ENCODE data around the gene NHLH2. TPM values are rescaled to one million over a fixed set of nuclear protein-coding genes. Genes with fewer than 3 reads are reported as not detected.

The NHLH2 gene
- polyA plus RNA-seq, 2 of the 4 experiments (the other 2 are of a cell fraction), result not detected

GRCh38 chr1:115796897-115797296 is 44.0 kb downstream of the NHLH2 start (continued):
- no peak for TF ChIP-seq REST (IDR thresholded peaks at IDR 0.05)
- no peak for TF ChIP-seq JUN (IDR thresholded peaks at IDR 0.05)
- no peak for TF ChIP-seq PHF8 (IDR thresholded peaks at IDR 0.05; ENCODE audit: borderline replicate concordance, low read depth)
- no peak for TF ChIP-seq ZFP36 (IDR thresholded peaks at IDR 0.05; ENCODE audit: borderline replicate concordance, partially characterized antibody)
- TF ChIP-seq HOXA7 (CRISPR knock-in tag; IDR thresholded peaks at IDR 0.05), result no peak
- TF ChIP-seq SREBF2 (IDR thresholded peaks at IDR 0.05), result no peak

- TF ChIP-seq ELK1 (IDR thresholded peaks at IDR 0.05; ENCODE audit: low read depth, low read length) (no peak), TFCP2L1 (CRISPR knock-in tag; IDR thresholded peaks at IDR 0.05) (no peak), CEBPB (IDR thresholded peaks at IDR 0.05) (no peak), RFX5 (IDR thresholded peaks at IDR 0.05) (no peak), SMC3 (IDR thresholded peaks at IDR 0.05) (no peak), PBX3 (IDR thresholded peaks at IDR 0.05) (no peak), SREBF2 (IDR thresholded peaks at IDR 0.05) (no peak), HOXB5 (CRISPR knock-in tag; IDR thresholded peaks at IDR 0.05) (no peak), MAFK (IDR thresholded peaks at IDR 0.05; ENCODE audit: partially characterized antibody) (no peak), JUNB (IDR thresholded peaks at IDR 0.05) (no peak), MAX (IDR thresholded peaks at IDR 0.05) (no peak), KDM1A (IDR thresholded peaks at IDR 0.05; ENCODE audit: low read depth) (no peak)
- Histone ChIP-seq H3K9me3 (no peaks in the 10 kb centered on the region), H3K4me3 (no peak overlapping the region), H3K27ac (no peak overlapping the region), H3K4me1 (no peaks in the 10 kb centered on the region), H3K4me2 (no peak overlapping the region)
- WGBS (ENCODE audit: missing lambda C conversion rate), result 49% methylated on average over 6 of the region's 6 CpGs
- ChIA-PET CTCF (interaction anchor here (1.1 kb wide), 1 partner anchor 224 kb away, joined by 4 read pairs; no protein-coding TSS in a partner anchor), POLR2A (no interaction called here)
- DNase-seq (ENCODE audit: low read depth in 1 of 2, low spot score in 1 of 2) (no peak), FAIRE-seq (no peak), ATAC-seq (no peak)
These were observed 44.9 kb downstream of the NHLH2 start for GRCh38 chr1:115796036-115796435.

GRCh38 chr1:115794976-115795639 is 45.8 kb downstream of the NHLH2 start:
- CTCF ChIA-PET, result no interaction called here
- Histone ChIP-seq H3K4me1 (no peaks in the 10 kb centered on the region), H3K9me3 (no peaks in the 10 kb centered on the region), H3K27ac (no peak overlapping the region), H3K4me2 (no peak overlapping the region), H3K4me3 (no peak overlapping the region)
- FAIRE-seq (no peak), DNase-seq (ENCODE audit: low read depth in 1 of 2, low spot score in 1 of 2) (no peak), ATAC-seq (no peak)
- WGBS (ENCODE audit: missing lambda C conversion rate), result 22% methylated on average over 4 of the region's 4 CpGs
- POLR2A ChIA-PET, result no interaction called here
- TF ChIP-seq TP53 (CRISPR knock-in tag; IDR thresholded peaks at IDR 0.05), result no peak
- TF ChIP-seq MAFK (IDR thresholded peaks at IDR 0.05; ENCODE audit: partially characterized antibody), result no peak
- no peak for TF ChIP-seq USF2 (IDR thresholded peaks at IDR 0.05)
- no peak for TF ChIP-seq CTCF (IDR thresholded peaks at IDR 0.05)
- TF ChIP-seq MAZ (IDR thresholded peaks at IDR 0.05; ENCODE audit: borderline replicate concordance, low read depth, low read length), result no peak
- TF ChIP-seq POLR2A (IDR thresholded peaks at IDR 0.05; ENCODE audit: low read length), result no peak
- no peak for TF ChIP-seq CHD2 (IDR thresholded peaks at IDR 0.05; ENCODE audit: low read length, partially characterized antibody)
- no peak for TF ChIP-seq RARB (CRISPR knock-in tag; IDR thresholded peaks at IDR 0.05)
- no peak for TF ChIP-seq SREBF2 (IDR thresholded peaks at IDR 0.05)

Data from A549 (cell line).